ENCODE results near the gene MAST3.
"Not testable (repeated sequence)": the region's sequence is repeated elsewhere in the genome, so short reads cannot be mapped to it uniquely, and the experiment has no call there.

MAST3 gene

GRCh38 chr19:18141031-18141430 is 43.5 kb downstream of the MAST3 start:
- no peak for DNase-seq

DNA sequence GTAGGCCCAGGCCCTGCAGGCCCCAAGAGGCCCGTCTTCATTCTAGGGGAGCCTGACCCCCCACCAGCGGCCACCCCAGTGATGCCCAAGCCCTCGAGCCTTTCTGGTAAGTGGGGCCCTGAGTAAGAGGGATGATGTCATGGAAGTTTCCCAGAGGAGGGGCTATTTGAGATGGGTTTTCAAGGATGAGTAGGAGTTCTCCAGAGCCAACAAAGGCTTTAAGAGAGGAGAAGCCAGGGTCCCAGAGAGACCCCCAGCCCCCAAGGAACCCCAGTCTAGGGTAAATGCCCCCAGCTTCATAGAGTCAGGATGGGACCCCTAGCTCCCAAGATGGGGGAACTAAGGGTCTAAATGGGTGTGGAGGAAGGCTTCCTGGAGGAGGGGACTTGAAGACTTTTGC is 46.3 kb downstream of the MAST3 start:
- no peak for DNase-seq

DNA sequence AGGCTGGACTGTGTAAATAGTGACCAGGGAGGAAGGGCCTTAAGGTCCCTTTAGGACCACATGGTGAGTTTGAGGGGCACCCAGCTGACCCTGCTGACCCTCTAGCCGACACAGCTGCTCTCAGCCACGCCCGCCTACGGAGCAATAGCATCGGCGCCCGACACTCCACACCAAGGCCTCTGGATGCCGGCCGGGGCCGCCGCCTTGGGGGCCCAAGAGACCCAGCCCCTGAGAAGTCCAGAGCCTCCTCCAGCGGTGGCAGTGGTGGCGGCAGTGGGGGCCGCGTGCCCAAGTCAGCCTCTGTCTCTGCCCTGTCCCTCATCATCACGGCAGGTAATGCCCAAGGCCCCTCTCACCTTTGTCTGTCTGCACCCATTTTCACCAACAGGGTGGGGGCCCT is 46.8 kb downstream of the MAST3 start:
- DNase-seq = no peak

DNA sequence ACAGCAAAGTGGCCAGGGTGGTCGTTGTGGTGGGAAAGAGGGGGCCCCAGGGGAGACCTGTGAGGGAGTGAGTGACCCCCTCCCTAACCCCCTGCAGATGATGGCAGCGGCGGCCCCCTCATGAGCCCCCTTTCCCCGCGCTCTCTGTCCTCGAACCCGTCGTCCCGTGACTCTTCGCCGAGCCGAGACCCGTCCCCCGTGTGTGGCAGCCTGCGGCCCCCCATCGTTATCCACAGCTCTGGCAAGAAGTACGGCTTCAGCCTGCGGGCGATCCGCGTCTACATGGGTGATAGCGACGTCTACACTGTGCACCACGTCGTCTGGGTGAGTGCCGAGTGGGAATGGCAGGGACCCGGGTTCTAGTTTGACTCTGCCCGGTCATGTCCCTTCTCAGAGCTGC is 47.3 kb downstream of the MAST3 start:
- no peak for DNase-seq

GRCh38 chr19:18145391-18145999 is 47.9 kb downstream of the MAST3 start:
- DNase-seq = no peak

- no peak for DNase-seq
These were observed 49.8 kb downstream of the MAST3 start for GRCh38 chr19:18147396-18147795.

GRCh38 chr19:18149596-18149975 is 52.0 kb downstream of the MAST3 start:
- DNase-seq = no peak

DNA sequence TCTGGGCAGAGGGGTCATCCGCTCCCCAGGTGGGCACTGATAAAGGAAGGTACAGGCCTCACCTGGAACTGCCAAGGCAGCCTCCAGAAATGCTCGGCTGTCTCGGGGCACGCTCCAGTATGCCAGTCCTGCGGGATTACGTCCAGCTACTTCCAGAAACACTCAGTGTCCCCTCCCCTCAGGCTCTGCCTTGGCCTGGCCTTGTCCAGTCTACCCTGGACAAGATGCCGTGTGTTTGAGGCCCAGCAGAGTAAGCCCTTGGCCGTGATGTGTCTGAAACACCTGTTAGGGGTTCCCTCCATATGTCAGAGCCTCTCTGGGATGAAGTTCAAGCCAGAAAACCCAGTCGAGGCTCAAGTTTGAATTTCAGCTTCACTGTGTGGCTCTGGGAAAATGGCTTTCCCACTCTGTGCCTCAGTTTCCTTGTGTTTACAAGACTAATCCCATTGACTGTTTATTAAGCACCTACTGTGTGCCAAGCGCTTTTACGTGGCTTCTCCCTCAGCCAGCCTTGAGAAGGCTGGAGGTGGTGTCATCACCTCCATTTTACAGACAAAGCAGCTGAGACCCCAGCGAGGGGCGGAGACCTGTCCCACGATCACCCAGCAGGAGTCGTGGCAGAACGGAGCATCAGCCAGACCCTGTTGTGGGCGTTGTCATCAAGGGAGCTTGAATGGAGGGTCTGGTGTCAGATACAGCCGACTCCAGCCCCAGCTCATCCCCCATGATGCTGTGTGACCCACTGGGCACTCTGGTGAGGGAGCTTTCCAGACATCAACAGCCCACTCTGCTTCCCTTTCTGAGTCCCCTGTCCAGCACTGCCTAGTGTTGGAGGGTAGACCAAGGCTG is 53.4 kb downstream of the MAST3 start:
- DNase-seq = no peak

- DNase-seq = peak; percentile 99
These were observed 54.9 kb downstream of the MAST3 start for GRCh38 chr19:18152442-18152816.

DNA sequence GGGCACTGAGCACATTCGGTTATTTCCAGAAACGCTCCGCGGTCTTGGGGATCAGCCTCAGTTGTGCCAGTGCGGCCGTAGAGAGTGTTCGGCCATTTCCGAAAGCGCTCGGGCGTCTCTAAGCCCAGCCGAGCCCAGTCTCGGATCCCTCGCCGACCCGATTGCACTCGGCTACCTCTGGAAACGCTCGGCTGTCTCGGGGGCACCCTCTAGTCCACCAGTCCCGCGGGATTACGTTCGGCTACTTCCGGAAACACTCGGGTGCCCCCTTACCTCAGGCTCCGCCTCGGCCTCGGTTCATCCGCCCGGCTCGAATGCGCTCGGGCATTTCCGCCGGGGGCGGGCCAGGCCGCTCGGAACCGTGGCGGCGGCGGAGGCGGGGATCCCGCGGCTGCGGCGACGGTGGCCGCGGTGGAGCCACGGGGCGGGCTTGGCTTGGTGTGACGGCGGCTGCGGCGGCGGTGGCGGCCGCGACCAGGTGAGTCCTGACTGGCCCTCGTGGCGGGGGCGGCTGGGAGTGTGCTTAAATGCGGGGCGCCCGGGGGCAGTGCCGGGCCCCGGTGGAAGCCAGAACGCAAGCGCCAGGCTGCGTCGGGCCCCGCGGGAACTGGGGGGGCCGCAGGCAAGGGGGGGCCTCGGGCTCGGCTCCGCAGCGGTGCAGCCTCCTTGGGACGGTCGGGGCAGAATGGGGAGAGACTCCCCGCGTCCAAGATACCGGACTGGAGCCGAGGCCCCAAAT is 55.4 kb downstream of the MAST3 start, which contains the start of gene PIK3R2:
TSS of gene PIK3R2 (plus strand) at position 347 of the 739 bp plus-strand sequence. CDS start 2,717 bp downstream, outside the sequence.
- peak; percentile 100 for DNase-seq

DNA sequence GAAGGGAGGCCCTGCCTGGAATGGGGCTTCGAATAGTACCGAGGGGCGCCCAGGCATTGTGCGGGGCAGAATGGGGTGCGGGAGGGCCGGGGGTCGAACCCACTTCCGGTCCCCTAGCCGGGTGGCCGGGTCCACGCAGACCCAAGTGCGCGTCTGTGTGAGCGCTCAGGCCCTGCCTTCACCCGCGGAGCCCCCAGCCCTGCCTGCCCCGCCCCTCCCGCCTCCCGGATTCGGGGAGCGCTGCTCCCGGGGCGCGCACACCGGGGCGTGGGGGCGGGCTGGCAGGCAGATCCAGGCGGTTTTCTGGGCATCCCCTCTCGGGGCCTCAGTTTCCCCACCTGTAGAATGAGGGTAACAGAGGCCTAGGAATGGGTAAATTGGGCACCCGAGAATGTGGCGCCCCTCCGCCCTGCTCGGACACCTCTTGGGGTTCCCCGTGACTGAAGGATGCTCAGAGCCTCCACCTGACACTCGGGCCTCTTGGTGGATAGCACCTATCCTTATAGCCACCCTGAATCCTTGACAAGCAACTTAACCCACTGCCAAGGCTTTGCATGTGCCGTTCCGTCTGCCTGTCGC is 56.1 kb downstream of the MAST3 start:
- no peak for DNase-seq

- DNase-seq = no peak
These were observed 57.8 kb downstream of the MAST3 start for GRCh38 chr19:18155095-18156087.

GRCh38 chr19:18156268-18156667 is 58.7 kb downstream of the MAST3 start:
- DNase-seq = no peak

- DNase-seq = peak; percentile 55
These were observed 59.4 kb downstream of the MAST3 start for GRCh38 chr19:18156841-18157464.

- peak; percentile 77 for DNase-seq
These were observed 60.0 kb downstream of the MAST3 start for GRCh38 chr19:18157465-18158063.

GRCh38 chr19:18158467-18158866 is 60.9 kb downstream of the MAST3 start:
- no peak for DNase-seq

DNA sequence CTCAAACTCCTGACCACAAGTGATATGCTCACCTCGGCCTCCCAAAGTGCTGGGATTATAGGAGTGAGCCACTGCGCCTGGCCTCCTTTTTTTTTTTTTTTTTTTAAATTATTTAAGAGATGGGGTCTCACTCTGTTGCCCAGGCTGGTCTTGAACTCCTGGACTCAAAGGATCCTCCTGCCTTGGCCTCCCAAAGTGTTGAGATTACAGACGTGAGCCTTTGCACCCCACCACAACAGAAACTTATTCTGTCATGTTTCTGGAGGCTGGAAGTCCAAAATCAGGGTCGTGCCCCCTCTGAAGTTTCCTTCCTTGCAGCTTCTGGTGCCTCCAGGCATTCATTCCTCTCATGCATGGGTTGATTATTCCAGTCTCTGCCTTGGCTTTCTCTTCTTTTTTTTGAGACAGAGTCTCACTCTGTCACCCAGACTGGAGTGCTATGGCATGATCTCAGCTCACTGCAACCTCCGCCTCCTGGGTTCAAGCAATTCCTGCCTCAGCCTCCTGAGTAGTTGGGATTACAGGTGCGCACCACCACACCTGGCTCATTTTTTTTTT is 61.6 kb downstream of the MAST3 start:
- DNase-seq = not testable (repeated sequence)

GRCh38 chr19:18159810-18160209 is 62.2 kb downstream of the MAST3 start:
- no peak for DNase-seq

GRCh38 chr19:18160493-18160970 is 63.0 kb downstream of the MAST3 start:
- DNase-seq = no peak

DNA sequence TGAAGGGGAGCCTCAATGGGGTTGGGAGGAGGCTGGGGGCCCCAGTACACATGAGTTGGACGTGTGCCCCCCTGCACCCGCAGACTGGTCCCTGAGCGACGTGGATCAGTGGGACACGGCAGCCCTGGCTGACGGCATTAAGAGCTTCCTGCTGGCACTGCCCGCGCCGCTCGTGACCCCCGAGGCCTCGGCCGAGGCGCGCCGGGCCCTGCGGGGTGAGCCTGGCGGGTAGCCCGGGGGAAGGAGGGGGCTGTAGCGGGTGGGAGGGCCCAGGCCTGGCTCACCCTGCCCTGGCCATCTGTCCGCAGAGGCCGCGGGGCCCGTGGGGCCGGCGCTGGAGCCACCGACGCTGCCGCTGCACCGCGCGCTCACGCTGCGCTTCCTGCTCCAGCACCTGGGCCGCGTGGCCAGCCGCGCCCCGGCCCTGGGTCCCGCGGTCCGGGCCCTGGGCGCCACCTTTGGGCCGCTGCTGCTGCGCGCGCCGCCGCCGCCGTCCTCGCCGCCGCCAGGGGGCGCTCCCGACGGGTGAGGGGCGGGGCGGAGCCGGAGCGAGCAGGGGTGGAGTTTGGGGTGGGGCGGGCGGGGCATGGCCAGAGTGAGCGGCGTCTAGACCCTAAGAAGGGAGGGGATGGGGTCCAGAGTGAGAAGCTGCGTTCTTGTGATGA is 63.5 kb downstream of the MAST3 start:
- peak; percentile 57 for DNase-seq

Data from retina (tissue), 1 donor.